Suprapubic skin (tissue), 4 donors: ENCODE results near the gene FAAP100.

Source experiments
- POLR2A ChIP-seq, 2 donors: fragments of 450-650 bp; IDR thresholded peaks; one replicate each; pipeline ENCODE4 v1.6.1; 2017; ENCODE audit warnings: antibody characterized with exemption in 2 of 2, mild to moderate bottlenecking in 2 of 2, moderate library complexity in 2 of 2
- POLR2AphosphoS5 ChIP-seq, 3 donors: sonication (generic); formaldehyde crosslinking; IDR thresholded peaks; one replicate each; pipeline ENCODE4 v1.6.1; 2017; ENCODE audit warnings: antibody characterized with exemption in 3 of 3
- TF ChIP-seq, protein P1 (sequence below), 2 donors: fragments of 200-600 bp in 1 of 2; fragments of 450-650 bp in 1 of 2; sonication (generic) in 1 of 2; IDR thresholded peaks; one replicate each; pipeline ENCODE4 v1.5.1; 2016 to 2019; ENCODE audit warnings: antibody characterized with exemption in 2 of 2, mild to moderate bottlenecking in 1 of 2, moderate library complexity in 1 of 2

DNA sequence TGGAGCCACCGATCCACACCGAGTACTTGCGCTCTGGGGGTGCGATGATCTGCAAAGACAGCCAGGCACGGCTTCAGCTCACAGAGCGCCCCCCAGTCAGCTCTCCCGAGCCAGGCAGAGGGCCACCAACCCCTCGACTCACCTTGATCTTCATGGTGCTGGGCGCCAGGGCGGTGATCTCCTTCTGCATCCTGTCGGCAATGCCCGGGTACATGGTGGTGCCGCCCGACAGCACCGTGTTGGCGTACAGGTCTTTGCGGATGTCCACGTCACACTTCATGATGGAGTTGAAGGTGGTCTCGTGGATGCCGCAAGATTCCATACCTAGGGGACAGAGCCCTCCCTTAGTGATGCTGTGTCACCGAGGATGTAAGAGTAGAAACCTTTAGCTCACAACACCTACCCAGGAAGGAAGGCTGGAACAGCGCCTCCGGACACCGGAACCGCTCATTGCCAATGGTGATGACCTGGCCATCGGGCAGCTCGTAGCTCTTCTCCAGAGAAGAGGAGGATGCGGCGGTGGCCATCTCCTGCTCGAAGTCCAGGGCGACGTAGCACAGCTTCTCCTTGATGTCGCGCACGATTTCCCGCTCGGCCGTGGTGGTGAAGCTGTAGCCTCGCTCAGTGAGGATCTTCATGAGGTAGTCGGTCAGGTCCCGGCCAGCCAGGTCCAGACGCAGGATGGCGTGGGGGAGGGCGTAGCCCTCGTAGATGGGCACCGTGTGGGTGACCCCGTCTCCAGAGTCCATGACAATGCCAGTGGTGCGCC, 41.2 kb downstream of the FAAP100 start:
- TF ChIP-seq, protein P1, sequence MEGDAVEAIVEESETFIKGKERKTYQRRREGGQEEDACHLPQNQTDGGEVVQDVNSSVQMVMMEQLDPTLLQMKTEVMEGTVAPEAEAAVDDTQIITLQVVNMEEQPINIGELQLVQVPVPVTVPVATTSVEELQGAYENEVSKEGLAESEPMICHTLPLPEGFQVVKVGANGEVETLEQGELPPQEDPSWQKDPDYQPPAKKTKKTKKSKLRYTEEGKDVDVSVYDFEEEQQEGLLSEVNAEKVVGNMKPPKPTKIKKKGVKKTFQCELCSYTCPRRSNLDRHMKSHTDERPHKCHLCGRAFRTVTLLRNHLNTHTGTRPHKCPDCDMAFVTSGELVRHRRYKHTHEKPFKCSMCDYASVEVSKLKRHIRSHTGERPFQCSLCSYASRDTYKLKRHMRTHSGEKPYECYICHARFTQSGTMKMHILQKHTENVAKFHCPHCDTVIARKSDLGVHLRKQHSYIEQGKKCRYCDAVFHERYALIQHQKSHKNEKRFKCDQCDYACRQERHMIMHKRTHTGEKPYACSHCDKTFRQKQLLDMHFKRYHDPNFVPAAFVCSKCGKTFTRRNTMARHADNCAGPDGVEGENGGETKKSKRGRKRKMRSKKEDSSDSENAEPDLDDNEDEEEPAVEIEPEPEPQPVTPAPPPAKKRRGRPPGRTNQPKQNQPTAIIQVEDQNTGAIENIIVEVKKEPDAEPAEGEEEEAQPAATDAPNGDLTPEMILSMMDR (IDR thresholded peaks at IDR 0.05), result no peak
- TF ChIP-seq POLR2AphosphoS5 (IDR thresholded peaks at IDR 0.05) (peak in 1 of 3 donors; percentile 15), POLR2A (IDR thresholded peaks at IDR 0.05) (no peak)
